Glutamatergic neuron (in vitro differentiated cells): ENCODE results near the gene METTL5. TPM values are rescaled to one million over a fixed set of nuclear protein-coding genes. Genes with fewer than 3 reads are reported as not detected.
A peak's percentile ranks its signal among the peaks of the same experiment; 100 is the strongest.
"Not testable (repeated sequence)": the region's sequence is repeated elsewhere in the genome, so short reads cannot be mapped to it uniquely, and the experiment has no call there.

ENCODE experiments used
- DNase-seq: peaks from one replicate; pipeline ENCODE4 v3.0.0; 2022
- H3K27ac Mint-ChIP-seq: one replicate; pipeline ENCODE4 v1.8.0; 2020; ENCODE audit warnings: mild to moderate bottlenecking, mixed read lengths, inconsistent platforms; ENCODE audit not compliant: unreplicated experiment
- H3K27me3 Mint-ChIP-seq: one replicate; pipeline ENCODE4 v1.8.0; 2020; ENCODE audit warnings: mild to moderate bottlenecking, moderate library complexity, mixed read lengths, inconsistent platforms; ENCODE audit not compliant: unreplicated experiment
- H3K36me3 Mint-ChIP-seq: one replicate; pipeline ENCODE4 v1.8.0; 2020; ENCODE audit warnings: mild to moderate bottlenecking, mixed read lengths, inconsistent platforms; ENCODE audit not compliant: unreplicated experiment
- H3K4me1 Mint-ChIP-seq: one replicate; pipeline ENCODE4 v1.8.0; 2020; ENCODE audit warnings: mild to moderate bottlenecking, low read depth, mixed read lengths, inconsistent platforms; ENCODE audit not compliant: unreplicated experiment
- H3K4me3 Mint-ChIP-seq: one replicate; pipeline ENCODE4 v1.8.0; 2020; ENCODE audit warnings: mild to moderate bottlenecking, mixed read lengths, inconsistent platforms; ENCODE audit not compliant: unreplicated experiment
- H3K9me3 Mint-ChIP-seq: one replicate; pipeline ENCODE4 v1.8.0; 2020; ENCODE audit warnings: mild to moderate bottlenecking, moderate library complexity, mixed read lengths, inconsistent platforms; ENCODE audit not compliant: unreplicated experiment
- total RNA-seq: library from RNA; stranded (reverse); fragmentation: NEBNext Ultra II Directional; extraction: Animal tissue kit (Norgen Biotek cat#: 25700); gene quantifications from one replicate; pipeline ENCODE4 v1.2.1, GENCODE V29; 2021; ENCODE audit not compliant: unreplicated experiment
- TF ChIP-seq, protein P1 (sequence below): fragments of 200-600 bp; sonication (generic); IDR thresholded peaks from one replicate; pipeline ENCODE4 v1.5.0; 2021; ENCODE audit not compliant: partially characterized antibody, unreplicated experiment

Gene METTL5
- total RNA-seq, 1 donor from 2014 or later = 34.0 TPM

DNA sequence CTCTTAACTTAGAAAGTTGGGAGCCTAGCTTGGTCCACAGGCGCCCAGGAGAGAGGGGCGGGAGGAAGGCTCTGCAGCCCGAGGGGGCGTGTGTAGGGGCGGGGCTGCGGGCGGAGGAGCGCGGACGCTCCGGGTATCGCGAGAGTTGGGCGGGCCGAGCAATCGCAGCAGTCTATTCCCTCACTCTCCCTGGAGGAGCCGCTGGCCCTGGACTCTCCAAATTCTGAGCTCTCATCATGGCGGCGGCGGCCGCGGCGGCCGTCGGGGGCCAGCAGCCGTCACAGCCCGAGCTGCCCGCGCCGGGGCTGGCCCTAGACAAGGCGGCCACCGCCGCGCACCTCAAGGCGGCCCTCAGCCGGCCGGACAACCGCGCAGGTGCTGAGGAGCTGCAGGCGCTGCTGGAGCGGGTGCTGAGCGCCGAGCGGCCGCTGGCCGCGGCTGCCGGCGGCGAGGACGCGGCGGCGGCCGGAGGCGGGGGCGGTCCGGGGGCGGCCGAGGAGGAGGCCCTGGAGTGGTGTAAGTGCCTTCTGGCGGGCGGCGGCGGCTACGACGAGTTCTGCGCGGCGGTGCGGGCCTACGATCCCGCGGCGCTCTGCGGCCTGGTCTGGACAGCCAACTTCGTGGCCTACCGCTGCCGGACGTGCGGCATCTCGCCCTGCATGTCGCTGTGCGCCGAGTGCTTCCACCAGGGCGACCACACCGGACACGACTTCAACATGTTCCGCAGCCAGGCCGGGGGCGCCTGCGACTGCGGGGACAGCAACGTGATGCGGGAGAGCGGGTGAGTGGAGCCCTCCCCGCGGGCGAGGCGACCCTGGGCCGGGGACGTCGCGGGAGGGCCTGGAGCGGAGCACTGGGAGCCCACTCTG, 2.8 kb upstream of the METTL5 start, which contains the start of gene UBR3:
Gene UBR3 (plus strand): TSS at position 183 of the 869 bp plus-strand sequence. CDS start 54 bp downstream, at position 237.
- peaks cover 9% of the 10 kb centered on the region for H3K27me3 Mint-ChIP-seq
- H3K9me3 Mint-ChIP-seq = peaks cover 11% of the 10 kb centered on the region
- peak; percentile 96 for DNase-seq
- H3K4me1 Mint-ChIP-seq = peaks cover 13% of the 10 kb centered on the region
- peak within 1 kb of the TSS; percentile 99 for H3K4me3 Mint-ChIP-seq
- H3K36me3 Mint-ChIP-seq = no peaks in the 10 kb centered on the region
- TF ChIP-seq, protein P1, sequence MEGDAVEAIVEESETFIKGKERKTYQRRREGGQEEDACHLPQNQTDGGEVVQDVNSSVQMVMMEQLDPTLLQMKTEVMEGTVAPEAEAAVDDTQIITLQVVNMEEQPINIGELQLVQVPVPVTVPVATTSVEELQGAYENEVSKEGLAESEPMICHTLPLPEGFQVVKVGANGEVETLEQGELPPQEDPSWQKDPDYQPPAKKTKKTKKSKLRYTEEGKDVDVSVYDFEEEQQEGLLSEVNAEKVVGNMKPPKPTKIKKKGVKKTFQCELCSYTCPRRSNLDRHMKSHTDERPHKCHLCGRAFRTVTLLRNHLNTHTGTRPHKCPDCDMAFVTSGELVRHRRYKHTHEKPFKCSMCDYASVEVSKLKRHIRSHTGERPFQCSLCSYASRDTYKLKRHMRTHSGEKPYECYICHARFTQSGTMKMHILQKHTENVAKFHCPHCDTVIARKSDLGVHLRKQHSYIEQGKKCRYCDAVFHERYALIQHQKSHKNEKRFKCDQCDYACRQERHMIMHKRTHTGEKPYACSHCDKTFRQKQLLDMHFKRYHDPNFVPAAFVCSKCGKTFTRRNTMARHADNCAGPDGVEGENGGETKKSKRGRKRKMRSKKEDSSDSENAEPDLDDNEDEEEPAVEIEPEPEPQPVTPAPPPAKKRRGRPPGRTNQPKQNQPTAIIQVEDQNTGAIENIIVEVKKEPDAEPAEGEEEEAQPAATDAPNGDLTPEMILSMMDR = no peak
- peak within 1 kb of the TSS; percentile 96 for H3K27ac Mint-ChIP-seq

DNA sequence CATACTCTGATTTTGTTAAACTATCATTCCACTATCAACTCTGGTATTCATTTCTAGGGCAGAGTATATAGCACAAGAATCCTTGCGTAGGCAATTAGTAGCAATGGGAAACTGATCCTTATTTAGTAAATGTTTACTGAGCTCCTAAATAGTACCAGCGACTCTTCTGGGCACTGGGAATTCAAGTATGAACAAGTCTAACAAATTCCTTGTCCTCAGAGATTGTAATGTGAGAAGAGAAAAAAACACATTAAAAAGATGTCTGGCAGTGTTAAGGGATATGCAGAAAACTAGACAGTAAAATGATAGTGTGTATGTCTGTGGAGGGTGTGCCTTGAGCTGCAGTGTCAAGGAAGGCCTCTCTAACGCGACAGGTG, 721 bp downstream of the METTL5 start:
- H3K9me3 Mint-ChIP-seq = peaks cover 11% of the 10 kb centered on the region
- H3K4me1 Mint-ChIP-seq = peaks cover 13% of the 10 kb centered on the region
- H3K27me3 Mint-ChIP-seq = peaks cover 9% of the 10 kb centered on the region
- TF ChIP-seq, protein P1 = no peak
- no peak for DNase-seq
- H3K36me3 Mint-ChIP-seq = no peaks in the 10 kb centered on the region
- peak overlapping the region; percentile 19 for H3K27ac Mint-ChIP-seq
- H3K4me3 Mint-ChIP-seq = peak overlapping the region; percentile 91

DNA sequence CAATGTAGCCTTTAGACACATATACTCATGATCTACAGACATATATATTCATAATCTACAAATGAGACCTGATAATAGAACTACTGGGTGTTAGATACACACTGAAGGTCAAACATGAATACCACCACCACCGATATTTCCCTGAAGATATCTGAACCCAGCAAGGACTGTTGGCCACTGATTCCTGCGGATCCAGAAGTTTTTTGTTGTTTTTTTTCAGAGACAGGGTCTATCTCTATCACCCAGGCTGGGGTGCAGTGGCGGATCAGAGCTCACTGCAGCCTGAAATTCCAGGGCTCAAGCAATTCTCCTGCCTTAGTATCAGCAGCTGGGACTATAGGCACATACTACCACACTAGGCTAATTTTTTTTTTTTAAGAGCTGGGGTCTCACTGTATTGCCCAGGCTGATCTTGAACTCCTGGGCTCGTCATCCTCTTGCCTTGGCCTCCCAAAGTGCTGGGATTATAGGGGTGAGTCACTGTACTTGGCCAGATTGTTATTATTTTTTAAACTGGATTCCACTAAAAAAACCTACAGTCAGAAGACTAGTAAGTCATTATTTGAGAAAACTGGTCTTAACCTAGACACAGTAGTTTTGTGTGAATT, 1.8 kb downstream of the METTL5 start:
- no peak for DNase-seq
- H3K9me3 Mint-ChIP-seq = peaks cover 6% of the 10 kb centered on the region
- H3K36me3 Mint-ChIP-seq = no peaks in the 10 kb centered on the region
- peaks cover 4% of the 10 kb centered on the region for H3K27me3 Mint-ChIP-seq
- peak overlapping the region; percentile 76 for H3K4me3 Mint-ChIP-seq
- no peak overlapping the region for H3K27ac Mint-ChIP-seq
- peaks cover 9% of the 10 kb centered on the region for H3K4me1 Mint-ChIP-seq
- TF ChIP-seq, protein P1 = no peak

DNA sequence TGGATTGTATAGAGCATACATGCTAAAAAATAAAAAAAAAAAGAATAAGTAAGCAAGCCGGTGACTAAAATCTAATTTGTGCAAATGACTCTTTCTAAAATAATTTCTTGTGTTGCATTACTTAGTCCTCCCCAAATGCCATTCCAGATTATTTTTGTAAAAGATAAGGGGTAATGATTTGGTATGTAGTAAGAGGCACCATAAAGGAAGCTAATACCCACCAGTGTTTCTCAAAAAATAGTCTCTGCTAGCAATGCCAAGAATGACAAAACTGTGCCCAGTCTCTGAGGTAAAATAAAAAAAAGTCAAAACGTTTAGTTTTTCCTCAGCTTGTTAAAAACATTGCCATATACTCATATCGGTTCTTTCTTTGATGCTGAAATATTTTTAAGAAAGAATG, 2.7 kb downstream of the METTL5 start:
- peaks cover 4% of the 10 kb centered on the region for H3K36me3 Mint-ChIP-seq
- H3K9me3 Mint-ChIP-seq = peaks cover 6% of the 10 kb centered on the region
- peaks cover 3% of the 10 kb centered on the region for H3K27me3 Mint-ChIP-seq
- H3K4me1 Mint-ChIP-seq = peaks cover 9% of the 10 kb centered on the region
- DNase-seq = no peak
- H3K27ac Mint-ChIP-seq = no peak overlapping the region
- TF ChIP-seq, protein P1 = no peak
- H3K4me3 Mint-ChIP-seq = no peak overlapping the region

DNA sequence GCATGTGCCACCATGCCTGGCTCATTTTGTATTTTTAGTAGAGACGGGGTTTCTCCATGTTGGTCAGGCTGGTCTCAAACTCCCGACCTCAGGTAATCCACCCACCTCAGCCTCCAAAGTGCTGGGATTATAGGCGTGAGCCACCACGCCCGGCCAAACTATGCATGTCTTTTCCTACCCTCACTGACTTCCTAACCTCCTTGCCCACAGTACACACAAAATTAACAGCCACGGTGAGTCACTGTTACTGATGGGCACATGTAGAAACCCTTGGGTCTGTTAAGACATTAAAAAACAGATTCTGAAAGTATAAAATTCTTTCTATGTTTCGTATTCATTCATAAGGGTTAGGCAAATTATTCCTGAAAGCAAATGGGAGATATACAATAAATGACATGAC, 4.6 kb downstream of the METTL5 start:
- H3K4me1 Mint-ChIP-seq, H3K9me3 Mint-ChIP-seq, H3K27me3 Mint-ChIP-seq, H3K4me3 Mint-ChIP-seq, H3K27ac Mint-ChIP-seq, DNase-seq, H3K36me3 Mint-ChIP-seq: not testable (repeated sequence)
